Muscle of back (tissue), 11 donors: ENCODE data around the gene OXLD1. TPM values are rescaled to one million over a fixed set of nuclear protein-coding genes. Genes with fewer than 3 reads are reported as not detected.
A peak's percentile ranks its signal among the peaks of the same experiment; 100 is the strongest.
"Not testable (repeated sequence)": the region's sequence is repeated elsewhere in the genome, so short reads cannot be mapped to it uniquely, and the experiment has no call there.

Experiments
- DNase-seq, 3 donors: peaks; one replicate each; pipeline versions ENCODE4 v3.0.0 to v3.0.0-alpha.2; 2013
- polyA plus RNA-seq, 10 donors: library from polyadenylated mRNA; unstranded; fragments of 120-200 nt; gene quantifications; one replicate each; pipeline ENCODE4 v1.2.1, GENCODE V29; 2013; ENCODE audit not compliant: insufficient read length in 10 of 10

OXLD1 gene
- polyA plus RNA-seq, 10 donors = 6.0 to 15.8 (median 8.8) TPM

- DNase-seq = no peak
Measured at GRCh38 chr17:81684442-81684911, 18.1 kb upstream of the OXLD1 start.

GRCh38 chr17:81683584-81684441, 17.4 kb upstream of the OXLD1 start, which contains the start of the genes ARL16 and HGS:
Gene ARL16, minus strand, starts transcription at chr17:81683797. Its CDS starts 44 bp downstream, at chr17:81683753.
Gene HGS, plus strand, starts transcription at chr17:81684011. Its CDS starts 56 bp downstream, at chr17:81684067.
- DNase-seq = peak; percentile 99 to 100 (median 100)

- DNase-seq = no peak
Measured at GRCh38 chr17:81683208-81683583, 16.8 kb upstream of the OXLD1 start.

GRCh38 chr17:81682565-81683207, 16.3 kb upstream of the OXLD1 start:
- DNase-seq = no peak

GRCh38 chr17:81681672-81682071, 15.3 kb upstream of the OXLD1 start:
- no peak for DNase-seq

- no peak for DNase-seq
Measured at GRCh38 chr17:81680150-81680549, 13.7 kb upstream of the OXLD1 start.

- no peak for DNase-seq
Measured at GRCh38 chr17:81676906-81677305, 10.5 kb upstream of the OXLD1 start.

- DNase-seq = not testable (repeated sequence)
Measured at GRCh38 chr17:81675515-81676221, 9.3 kb upstream of the OXLD1 start.

GRCh38 chr17:81673561-81674258, 7.3 kb upstream of the OXLD1 start:
- no peak for DNase-seq

- DNase-seq = no peak
Measured at GRCh38 chr17:81672954-81673353, 6.5 kb upstream of the OXLD1 start.

GRCh38 chr17:81672504-81672903, 6.1 kb upstream of the OXLD1 start:
- no peak for DNase-seq

GRCh38 chr17:81667754-81668153, 1.3 kb upstream of the OXLD1 start:
- no peak for DNase-seq

- DNase-seq = no peak
Measured at GRCh38 chr17:81666092-81666341, 388 bp downstream of the OXLD1 start.

GRCh38 chr17:81665205-81666091, 957 bp downstream of the OXLD1 start:
- DNase-seq = peak in 1 of 3 donors; percentile 39

GRCh38 chr17:81664051-81664470, 2.3 kb downstream of the OXLD1 start:
- DNase-seq = no peak

- no peak for DNase-seq
Measured at GRCh38 chr17:81662002-81662401, 4.4 kb downstream of the OXLD1 start.

- DNase-seq = no peak
Measured at GRCh38 chr17:81660441-81660840, 6.0 kb downstream of the OXLD1 start.

- DNase-seq = no peak
Measured at GRCh38 chr17:81659038-81659437, 7.4 kb downstream of the OXLD1 start.

- peak in 1 of 3 donors; percentile 24 for DNase-seq
Measured at GRCh38 chr17:81656835-81657234, 9.6 kb downstream of the OXLD1 start.

GRCh38 chr17:81656118-81656743, 10.2 kb downstream of the OXLD1 start, which contains the start of gene PDE6G:
Gene PDE6G, minus strand, starts transcription at chr17:81656542. Its CDS starts 3,237 bp downstream, at chr17:81653305.
- DNase-seq = no peak
